HS-5 (cell line): ENCODE results near the gene FOXO6.

Experiments
- DNase-seq: peaks from one replicate; pipeline ENCODE4 v3.0.0-alpha.2; 2012; ENCODE audit warnings: low read depth

FOXO6 gene

DNA sequence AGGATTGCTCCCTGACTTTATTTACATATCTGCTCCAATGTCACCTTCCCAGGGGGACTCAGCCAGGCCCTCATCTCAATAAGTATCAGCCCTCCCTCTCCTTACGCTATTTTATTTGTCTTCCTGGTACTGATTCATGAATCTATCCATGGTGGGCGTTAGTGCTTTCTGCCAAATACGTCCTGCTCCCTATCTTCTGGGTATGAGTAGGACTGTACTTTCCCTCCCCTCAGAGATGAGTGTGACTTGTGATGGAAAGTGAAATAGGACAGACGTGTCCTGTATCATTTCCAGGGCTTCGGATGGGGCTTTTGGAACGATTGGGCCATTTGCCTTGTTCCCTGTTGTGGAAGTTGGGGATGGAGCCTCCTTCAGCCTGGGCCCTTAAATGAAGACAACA is 47.5 kb downstream of the FOXO6 start:
- DNase-seq, result no peak

- no peak for DNase-seq
Observed at GRCh38 chr1:41409825-41410224, 48.6 kb downstream of the FOXO6 start.

DNA sequence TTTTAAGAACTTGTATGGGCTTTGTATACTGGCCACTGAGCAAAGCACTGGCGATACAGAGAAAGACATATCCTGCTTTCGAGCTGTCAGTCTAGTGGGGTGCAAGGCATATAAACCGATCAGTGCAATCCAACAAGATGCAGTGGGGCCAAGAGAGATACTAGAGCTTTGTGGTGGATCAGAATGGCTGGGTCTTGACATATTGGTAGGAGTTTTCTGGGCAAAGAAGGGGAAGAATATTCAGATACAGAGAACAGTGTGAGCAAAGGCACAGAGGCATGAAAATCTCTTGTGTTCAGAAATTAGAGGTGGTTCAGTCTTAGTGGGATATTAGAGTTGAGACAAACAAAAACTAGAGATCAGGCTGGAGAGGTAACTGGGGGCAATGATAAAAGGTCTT is 49.2 kb downstream of the FOXO6 start:
- no peak for DNase-seq

DNA sequence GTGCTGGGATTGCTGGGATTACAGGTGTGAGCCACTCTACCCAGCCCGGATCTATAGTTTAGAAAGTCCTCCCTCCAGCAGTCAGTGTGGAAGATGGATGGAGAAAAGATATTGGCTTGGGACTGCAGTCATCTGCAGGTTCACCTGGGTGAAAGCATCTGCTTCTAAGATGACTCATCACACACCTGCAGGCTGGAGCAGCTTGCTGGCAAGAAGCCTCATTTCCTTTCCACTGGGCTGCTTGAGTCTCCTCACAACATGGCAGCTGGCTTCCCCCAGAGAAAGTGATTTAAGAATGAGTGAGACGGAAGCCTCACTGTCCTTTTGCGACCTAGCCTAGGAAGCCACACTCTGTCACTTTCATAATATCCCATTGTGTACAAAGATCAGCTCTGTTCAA is 50.0 kb downstream of the FOXO6 start:
- no peak for DNase-seq

GRCh38 chr1:41412748-41413147 is 51.5 kb downstream of the FOXO6 start:
- DNase-seq, result no peak

DNA sequence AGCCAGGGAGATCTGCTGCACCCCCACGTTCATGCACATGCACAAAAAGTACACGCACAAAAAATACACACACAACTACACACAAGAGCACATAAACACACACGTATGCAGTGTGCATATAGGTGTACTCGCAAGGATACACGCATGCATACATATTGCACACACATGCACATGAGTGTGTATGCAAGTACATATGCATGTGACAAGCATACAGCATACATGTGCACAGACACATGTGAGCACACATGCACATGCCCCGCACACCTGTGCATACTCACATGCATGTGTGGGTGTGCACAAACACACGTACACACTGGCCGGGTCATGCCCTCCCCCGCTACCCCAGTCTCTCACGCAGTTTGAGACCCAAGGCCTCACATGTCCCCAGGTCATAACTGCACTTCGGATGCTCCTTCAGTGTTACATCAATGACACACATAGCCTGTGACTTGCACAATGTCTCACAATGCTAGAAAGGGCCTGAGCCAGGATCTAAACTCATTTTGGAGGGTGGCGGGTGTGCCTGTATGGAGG is 52.6 kb downstream of the FOXO6 start:
- no peak for DNase-seq

- DNase-seq, result no peak
Observed at GRCh38 chr1:41414296-41414695, 53.1 kb downstream of the FOXO6 start.

DNA sequence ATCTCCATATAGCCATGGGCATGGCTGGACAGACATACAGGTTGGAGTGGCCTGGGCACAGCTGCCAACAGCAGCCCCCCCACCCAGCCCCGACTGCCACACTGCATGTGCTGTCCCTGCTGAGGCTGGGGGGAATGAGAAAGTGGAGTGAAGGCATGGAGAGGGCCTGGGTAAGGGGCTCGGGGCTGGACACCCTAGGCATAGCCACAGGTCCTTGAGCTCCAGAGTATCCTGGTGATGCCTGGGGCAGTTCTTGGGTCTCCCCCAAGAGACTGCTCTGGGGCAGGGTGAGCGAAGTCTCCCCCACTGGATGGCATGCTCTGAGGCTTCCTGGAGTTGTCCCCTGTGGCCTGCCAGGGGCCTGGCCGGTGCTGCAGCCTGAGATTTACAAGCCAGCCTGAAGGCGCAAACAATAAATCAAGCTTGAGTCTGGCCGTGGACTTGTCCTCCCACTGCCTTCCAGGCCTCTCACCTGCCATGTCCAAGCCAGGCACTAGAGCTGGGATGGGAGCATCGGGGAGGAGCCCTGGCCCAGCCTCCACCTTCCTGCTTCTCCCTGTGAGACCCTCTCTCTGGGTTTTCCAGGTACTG is 53.6 kb downstream of the FOXO6 start:
- no peak for DNase-seq

- no peak for DNase-seq
Observed at GRCh38 chr1:41416081-41416480, 54.8 kb downstream of the FOXO6 start.

DNA sequence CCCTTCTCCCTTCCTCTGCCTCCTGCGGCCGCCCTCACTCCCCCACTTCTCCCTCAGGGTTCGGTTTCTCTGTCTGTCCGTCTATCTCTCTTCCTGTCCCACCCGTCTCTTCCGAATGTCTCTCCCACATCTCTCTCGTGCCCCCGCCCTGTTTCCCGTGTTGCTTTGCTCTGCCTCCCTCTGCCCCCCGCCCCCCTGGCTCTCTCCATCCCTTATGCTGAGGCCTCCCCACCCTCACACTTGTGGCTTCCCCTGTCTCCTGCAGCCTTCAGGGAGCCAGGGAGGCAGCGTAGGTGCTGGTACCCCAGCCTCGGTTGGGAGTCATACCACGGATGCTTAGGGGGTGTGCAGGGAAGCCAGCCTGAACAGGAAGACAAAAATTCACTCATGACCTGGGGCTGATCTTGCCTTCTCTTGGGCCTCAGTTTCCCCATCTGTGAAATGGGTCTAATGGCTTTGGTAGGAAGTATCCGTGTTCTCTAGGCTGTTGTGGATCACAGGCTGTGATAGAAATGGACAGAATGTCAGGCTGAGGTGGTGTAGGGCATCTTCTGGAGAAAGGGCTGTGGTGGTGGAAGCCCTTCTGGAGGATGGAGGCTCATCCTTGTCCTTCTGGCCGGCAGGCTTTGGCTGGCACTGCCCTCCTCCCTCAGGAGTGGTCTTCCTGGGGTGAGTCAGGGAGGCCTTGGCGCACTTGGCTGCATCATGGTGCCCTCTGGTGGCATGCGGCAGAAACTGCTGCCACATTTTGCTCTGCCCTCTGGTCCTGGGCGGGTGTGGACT is 55.5 kb downstream of the FOXO6 start:
- DNase-seq, result peak; percentile 39

- no peak for DNase-seq
Observed at GRCh38 chr1:41417335-41417682, 56.1 kb downstream of the FOXO6 start.

GRCh38 chr1:41417746-41418145 is 56.5 kb downstream of the FOXO6 start:
- DNase-seq, result no peak

GRCh38 chr1:41418857-41419583 is 57.8 kb downstream of the FOXO6 start:
- DNase-seq, result peak; percentile 80

- no peak for DNase-seq
Observed at GRCh38 chr1:41419584-41420295, 58.5 kb downstream of the FOXO6 start.

- no peak for DNase-seq
Observed at GRCh38 chr1:41420351-41420750, 59.1 kb downstream of the FOXO6 start.

DNA sequence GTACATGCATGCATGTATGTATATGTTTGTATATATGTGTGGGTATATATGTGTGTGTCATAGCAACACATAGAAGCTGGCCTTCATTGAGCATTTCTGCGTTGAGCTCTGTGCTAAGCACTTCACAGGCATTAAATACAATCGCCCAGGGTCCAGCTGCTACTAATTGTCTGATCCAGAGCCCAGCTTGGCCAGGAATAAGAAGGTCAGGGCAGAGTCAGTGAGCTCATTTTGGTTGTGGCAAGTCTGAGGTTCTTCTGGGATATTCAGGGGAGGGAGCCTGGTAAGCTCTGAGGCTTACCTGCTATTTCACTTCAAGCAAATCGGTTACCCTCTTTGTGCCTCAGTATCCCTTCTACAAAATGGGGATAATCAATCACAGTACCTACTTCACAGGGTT is 59.6 kb downstream of the FOXO6 start:
- no peak for DNase-seq

DNA sequence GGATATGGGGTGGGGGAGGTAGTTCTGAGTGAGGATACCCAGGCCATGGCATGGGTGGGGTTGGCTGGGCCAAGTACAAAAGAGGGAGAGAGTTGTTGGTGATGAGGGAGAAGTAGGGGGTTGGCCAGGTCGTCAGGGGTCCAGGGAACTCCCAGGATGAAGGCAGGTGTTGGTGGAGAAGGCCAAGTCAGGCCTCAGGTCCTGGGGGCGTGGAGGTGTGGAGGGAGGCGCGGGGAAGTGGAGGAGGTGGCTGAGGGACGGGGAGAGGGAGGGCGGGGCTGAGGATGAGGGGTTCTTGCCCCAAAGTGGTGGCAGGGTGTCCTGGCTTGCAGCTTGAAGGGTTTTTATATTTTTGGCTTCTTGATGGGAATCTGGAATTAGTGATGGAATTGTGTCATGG is 61.1 kb downstream of the FOXO6 start:
- DNase-seq, result no peak

- no peak for DNase-seq
Observed at GRCh38 chr1:41423511-41424191, 62.4 kb downstream of the FOXO6 start.

GRCh38 chr1:41424581-41425118 is 63.4 kb downstream of the FOXO6 start:
- DNase-seq, result no peak

DNA sequence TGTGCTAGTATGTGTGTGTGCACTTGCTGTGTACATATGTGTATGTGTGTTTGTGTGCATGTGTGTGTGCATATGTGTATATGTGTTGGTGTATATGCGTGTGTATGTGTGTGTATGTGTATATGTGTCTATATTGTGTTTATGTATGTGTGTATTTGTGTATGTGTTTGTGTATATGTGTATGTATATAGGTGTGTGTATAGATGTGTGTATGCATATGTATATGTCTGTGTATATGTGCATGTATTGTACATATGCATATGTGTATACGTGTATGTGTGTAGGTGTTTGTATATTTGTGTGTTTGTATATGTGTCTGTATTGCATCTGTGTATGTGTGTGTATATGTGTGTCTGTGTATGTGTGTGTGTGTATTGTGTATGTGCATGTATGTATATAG is 64.1 kb downstream of the FOXO6 start:
- DNase-seq, result no peak

DNA sequence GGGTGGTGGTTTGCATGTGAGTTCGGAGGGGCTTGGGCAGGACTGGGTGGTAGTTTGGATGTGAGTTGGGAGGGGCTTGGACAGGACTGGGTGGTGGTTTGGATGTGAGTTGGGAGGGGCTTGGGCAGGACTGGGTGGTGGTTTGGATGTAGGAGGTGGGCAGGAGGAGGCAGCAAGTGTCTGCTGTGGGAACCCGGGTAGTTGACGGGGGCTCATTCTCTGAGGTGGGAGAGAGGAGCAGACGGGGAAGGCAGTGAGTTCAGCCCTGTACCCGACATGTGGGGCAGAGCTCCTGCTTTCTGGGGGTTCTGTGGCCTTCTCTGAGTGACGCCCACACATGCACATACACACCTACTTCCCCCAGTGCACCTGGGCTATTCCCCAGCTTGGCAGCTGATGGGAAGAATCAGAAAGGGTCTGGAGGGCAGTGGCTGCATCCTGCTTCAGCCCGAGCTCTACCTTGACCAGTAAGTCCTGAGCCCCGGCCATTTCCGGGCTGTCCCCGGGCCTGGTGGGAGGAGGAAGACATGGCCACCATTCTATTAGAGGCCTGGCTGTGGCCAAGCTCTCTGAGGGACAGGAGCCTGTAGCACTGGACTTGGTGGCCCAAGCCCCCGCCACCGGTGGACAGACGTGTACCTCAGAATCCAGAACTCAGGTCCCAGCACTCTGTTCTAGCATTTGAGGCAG is 65.1 kb downstream of the FOXO6 start:
- no peak for DNase-seq
